Stimulated activated naive CD8-positive, alpha-beta T cell treated with anti-CD3 and anti-CD28 coated beads, Interleukin-15, Interleukin-2, amounts not matched to agents 100 U/mL and 50 U/mL, for 24 hours (primary cell): ENCODE measurements around the gene DSCAM.
"Not testable (repeated sequence)": the region's sequence is repeated elsewhere in the genome, so short reads cannot be mapped to it uniquely, and the experiment has no call there.

Source experiments
- ATAC-seq: fragments of 150-1000 bp; cut with Tn5 transposase; one replicate; pipeline ENCODE4 v1.10.0; 2021
- DNase-seq: peaks from one replicate; pipeline ENCODE4 v3.0.0; 2021

The DSCAM gene

GRCh38 chr21:40242586-40243265 lies 604.2 kb downstream of the DSCAM start:
- no peak for ATAC-seq

GRCh38 chr21:40235528-40235927 lies 611.4 kb downstream of the DSCAM start:
- no peak for ATAC-seq

More at GRCh38 chr21:40242586-40243265, 604.2 kb downstream of the DSCAM start:
- no peak for DNase-seq

GRCh38 chr21:40231979-40232378 lies 615.0 kb downstream of the DSCAM start:
- no peak for DNase-seq
- no peak for ATAC-seq

More at GRCh38 chr21:40235528-40235927, 611.4 kb downstream of the DSCAM start:
- DNase-seq, result no peak

GRCh38 chr21:40227096-40227495 lies 619.9 kb downstream of the DSCAM start:
- DNase-seq (no peak), ATAC-seq (no peak)

GRCh38 chr21:40215941-40216340 lies 631.0 kb downstream of the DSCAM start:
- no peak for ATAC-seq
- DNase-seq, result no peak

GRCh38 chr21:40210251-40210650 lies 636.7 kb downstream of the DSCAM start:
- no peak for ATAC-seq

GRCh38 chr21:40208948-40209345 lies 638.0 kb downstream of the DSCAM start:
- no peak for ATAC-seq

More at GRCh38 chr21:40210251-40210650, 636.7 kb downstream of the DSCAM start:
- no peak for DNase-seq

GRCh38 chr21:40208206-40208947 lies 638.6 kb downstream of the DSCAM start:
- DNase-seq (no peak), ATAC-seq (no peak)

More at GRCh38 chr21:40208948-40209345, 638.0 kb downstream of the DSCAM start:
- DNase-seq, result no peak

GRCh38 chr21:40200946-40201345 lies 646.0 kb downstream of the DSCAM start:
- DNase-seq, result no peak
- ATAC-seq, result no peak

- DNase-seq (no peak), ATAC-seq (no peak)
Measured at GRCh38 chr21:40200126-40200525, 646.8 kb downstream of the DSCAM start.

GRCh38 chr21:40194185-40194980 lies 652.6 kb downstream of the DSCAM start:
- ATAC-seq (no peak), DNase-seq (no peak)

GRCh38 chr21:40191616-40192015 lies 655.3 kb downstream of the DSCAM start:
- no peak for ATAC-seq
- no peak for DNase-seq

- DNase-seq, result no peak
- no peak for ATAC-seq
Measured at GRCh38 chr21:40191196-40191595, 655.8 kb downstream of the DSCAM start.

- DNase-seq, result no peak
Measured at GRCh38 chr21:40187946-40188654, 658.9 kb downstream of the DSCAM start.

GRCh38 chr21:40187244-40187643 lies 659.7 kb downstream of the DSCAM start:
- ATAC-seq (no peak), DNase-seq (no peak)

More at GRCh38 chr21:40187946-40188654, 658.9 kb downstream of the DSCAM start:
- ATAC-seq, result no peak

- DNase-seq, result no peak
- ATAC-seq, result no peak
Measured at GRCh38 chr21:40186045-40186444, 660.9 kb downstream of the DSCAM start.

- no peak for DNase-seq
- ATAC-seq, result no peak
Measured at GRCh38 chr21:40185208-40185607, 661.8 kb downstream of the DSCAM start.

GRCh38 chr21:40182491-40182890 lies 664.5 kb downstream of the DSCAM start:
- not testable (repeated sequence) for ATAC-seq, DNase-seq

- DNase-seq (no peak), ATAC-seq (no peak)
Measured at GRCh38 chr21:40179166-40179565, 667.8 kb downstream of the DSCAM start.

- ATAC-seq (no peak), DNase-seq (no peak)
Measured at GRCh38 chr21:40178726-40179125, 668.2 kb downstream of the DSCAM start.

GRCh38 chr21:40177979-40178378 lies 669.0 kb downstream of the DSCAM start:
- no peak for DNase-seq

GRCh38 chr21:40176724-40177123 lies 670.2 kb downstream of the DSCAM start:
- ATAC-seq (no peak), DNase-seq (no peak)

More at GRCh38 chr21:40177979-40178378, 669.0 kb downstream of the DSCAM start:
- ATAC-seq, result no peak
